ENCODE data around the gene RBMS2.

RBMS2 gene

GRCh38 chr12:56641219-56641618 is 119.6 kb downstream of the RBMS2 start:
- Histone ChIP-seq H3K27me3 (replicated peaks; ENCODE audit: control insufficient read depth, insufficient read depth, low read length) (no peaks in the 10 kb centered on the region), H3K36me3 (ENCODE audit: control insufficient read depth, insufficient read depth, low read length) (peaks cover 19% of the 10 kb centered on the region), H3K4me3 (replicated peaks; ENCODE audit: low read depth, low read length) (no peak overlapping the region)
- DNase-seq (ENCODE audit: extremely low read depth, insufficient read length): no peak
- TF ChIP-seq CTCF (IDR thresholded peaks at IDR 0.05; ENCODE audit: insufficient read depth, low read length, poor library complexity, severe bottlenecking): no peak

- Histone ChIP-seq H3K4me3 (replicated peaks; ENCODE audit: low read depth, low read length) (peak overlapping the region; percentile 98), H3K27me3 (replicated peaks; ENCODE audit: control insufficient read depth, insufficient read depth, low read length) (no peaks in the 10 kb centered on the region), H3K36me3 (ENCODE audit: control insufficient read depth, insufficient read depth, low read length) (peaks cover 14% of the 10 kb centered on the region)
- no peak for TF ChIP-seq CTCF (IDR thresholded peaks at IDR 0.05; ENCODE audit: insufficient read depth, low read length, poor library complexity, severe bottlenecking)
- DNase-seq (ENCODE audit: extremely low read depth, insufficient read length): no peak
Observed at GRCh38 chr12:56644654-56645053, 123.0 kb downstream of the RBMS2 start.

GRCh38 chr12:56645201-56645716 is 123.6 kb downstream of the RBMS2 start:
- Histone ChIP-seq H3K36me3 (ENCODE audit: control insufficient read depth, insufficient read depth, low read length) (peaks cover 9% of the 10 kb centered on the region), H3K27me3 (replicated peaks; ENCODE audit: control insufficient read depth, insufficient read depth, low read length) (no peaks in the 10 kb centered on the region), H3K4me3 (replicated peaks; ENCODE audit: low read depth, low read length) (peak overlapping the region; percentile 98)
- peak; percentile 29 for DNase-seq (ENCODE audit: extremely low read depth, insufficient read length)
- TF ChIP-seq CTCF (IDR thresholded peaks at IDR 0.05; ENCODE audit: insufficient read depth, low read length, poor library complexity, severe bottlenecking): no peak
